Left lobe of liver (tissue), 2 donors: Measurements from ENCODE around the gene DLL4. TPM values are rescaled to one million over a fixed set of nuclear protein-coding genes. Genes with fewer than 3 reads are reported as not detected.

Source experiments
- ATAC-seq: fragments of 200-7000 bp; cut with Tn5 transposase; one replicate; pipeline ENCODE4 v1.9.1; 2020; ENCODE audit warnings: mild to moderate bottlenecking, moderate library complexity
- DNase-seq: peaks from one replicate; pipeline ENCODE4 v3.0.0-alpha.2; 2020; ENCODE audit warnings: low spot score
- total RNA-seq: library from RNA; stranded (reverse); gene quantifications from one replicate; pipeline ENCODE4 v1.2.1, GENCODE V29; 2021
- donor health status: DM: no; HTN: no; CAD: no; lungs with moderate emphysema.
- donor health status: DM: no; HTN: yes; CAD: no.

Gene DLL4
- total RNA-seq, 1 donor from 2014 or later = 3.7 TPM

GRCh38 chr15:40925863-40926658, 3.1 kb upstream of the DLL4 start:
- DNase-seq = no peak
- ATAC-seq = peak; percentile 38

GRCh38 chr15:40926659-40927494, 2.3 kb upstream of the DLL4 start:
- DNase-seq (no peak), ATAC-seq (no peak)

- DNase-seq (no peak), ATAC-seq (no peak)
Measured at GRCh38 chr15:40927495-40927872, 1.7 kb upstream of the DLL4 start.

GRCh38 chr15:40927873-40928806, 1.0 kb upstream of the DLL4 start:
- DNase-seq (no peak), ATAC-seq (no peak)

- peak; percentile 54 for ATAC-seq
- DNase-seq = no peak
Measured at GRCh38 chr15:40929660-40930429, 705 bp downstream of the DLL4 start.

GRCh38 chr15:40930430-40931299, 1.5 kb downstream of the DLL4 start:
- ATAC-seq (peak; percentile 24), DNase-seq (no peak)

- DNase-seq = no peak
Measured at GRCh38 chr15:40931300-40932142, 2.4 kb downstream of the DLL4 start.

GRCh38 chr15:40932156-40932555, 3.0 kb downstream of the DLL4 start:
- DNase-seq (no peak), ATAC-seq (no peak)

More at GRCh38 chr15:40931300-40932142, 2.4 kb downstream of the DLL4 start:
- no peak for ATAC-seq

- ATAC-seq (peak; percentile 36), DNase-seq (no peak)
Measured at GRCh38 chr15:40932649-40933516, 3.7 kb downstream of the DLL4 start.

- DNase-seq (no peak), ATAC-seq (no peak)
Measured at GRCh38 chr15:40933517-40933902, 4.4 kb downstream of the DLL4 start.

GRCh38 chr15:40934457-40934856, 5.3 kb downstream of the DLL4 start:
- no peak for ATAC-seq
- DNase-seq = no peak

- ATAC-seq (no peak), DNase-seq (no peak)
Measured at GRCh38 chr15:40936234-40936708, 7.1 kb downstream of the DLL4 start.

- peak; percentile 87 for DNase-seq
- ATAC-seq = peak; percentile 63
Measured at GRCh38 chr15:40936709-40937666, 7.8 kb downstream of the DLL4 start.

- DNase-seq (peak; percentile 70), ATAC-seq (peak; percentile 70)
Measured at GRCh38 chr15:40937762-40938535, 8.8 kb downstream of the DLL4 start.

- DNase-seq (no peak), ATAC-seq (no peak)
Measured at GRCh38 chr15:40938536-40938870, 9.4 kb downstream of the DLL4 start.
